Ectodermal cell (in vitro differentiated cells): ENCODE measurements around the gene GBE1.

Source experiments
- H3K27ac ChIP-seq: 2 replicates; pipeline ENCODE4 v1.7.0; 2013; ENCODE audit warnings: mild to moderate bottlenecking, low read depth, low read length; ENCODE audit not compliant: insufficient read depth, poor library complexity, severe bottlenecking
- H3K27me3 ChIP-seq: 2 replicates; pipeline ENCODE4 v1.7.0; 2013; ENCODE audit warnings: mild to moderate bottlenecking, low read length; ENCODE audit not compliant: insufficient read depth, control insufficient read depth, poor library complexity, severe bottlenecking
- H3K36me3 ChIP-seq: one replicate; pipeline ENCODE4 v1.7.0; 2013; ENCODE audit warnings: low read length; ENCODE audit not compliant: control insufficient read depth, insufficient read depth
- H3K4me1 ChIP-seq: one replicate; pipeline ENCODE4 v1.7.0; 2013; ENCODE audit warnings: low read length; ENCODE audit not compliant: control insufficient read depth, insufficient read depth
- H3K4me3 ChIP-seq: 2 replicates; pipeline ENCODE4 v1.7.0; 2013; ENCODE audit warnings: low read depth, low read length, control low read depth; ENCODE audit not compliant: insufficient read depth
- H3K9me3 ChIP-seq: 2 replicates; pipeline ENCODE4 v1.7.0; 2013; ENCODE audit warnings: mild to moderate bottlenecking, low read length, moderate library complexity; ENCODE audit not compliant: control insufficient read depth
- WGBS, 2 experiments: methylation state at CpG; one replicate each; pipeline ENCODE4 v1.1.7; 2013; ENCODE audit warnings: missing lambda C conversion rate in 2 of 2; 5-methylcytosine and 5-hydroxymethylcytosine counted together

GBE1 gene

DNA sequence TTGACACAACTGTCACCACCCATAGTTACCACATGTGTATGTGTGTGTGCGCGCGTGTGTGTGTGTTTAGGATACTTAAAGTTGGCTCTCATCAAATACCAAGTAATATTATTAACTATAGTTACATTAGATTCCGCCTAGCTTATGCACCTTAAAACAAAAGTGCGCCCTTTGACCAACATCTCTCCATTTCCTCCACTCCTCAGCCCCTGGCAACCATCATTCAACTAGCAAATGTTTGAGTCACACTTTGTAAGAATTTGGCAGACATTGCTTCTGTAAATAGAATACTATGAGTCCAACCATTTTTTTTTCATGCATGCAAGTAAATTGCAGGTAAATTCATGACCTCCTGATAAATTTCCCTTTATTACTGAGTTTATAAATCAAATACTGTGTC is 169.3 kb downstream of the GBE1 start:
- Histone ChIP-seq H3K9me3 (no peaks in the 10 kb centered on the region), H3K27me3 (no peaks in the 10 kb centered on the region), H3K4me1 (no peaks in the 10 kb centered on the region), H3K4me3 (no peak overlapping the region), H3K27ac (no peak overlapping the region), H3K36me3 (no peaks in the 10 kb centered on the region)
- WGBS, 2 experiments: 93 to 96% methylated on average over 2 of the region's 5 CpGs

DNA sequence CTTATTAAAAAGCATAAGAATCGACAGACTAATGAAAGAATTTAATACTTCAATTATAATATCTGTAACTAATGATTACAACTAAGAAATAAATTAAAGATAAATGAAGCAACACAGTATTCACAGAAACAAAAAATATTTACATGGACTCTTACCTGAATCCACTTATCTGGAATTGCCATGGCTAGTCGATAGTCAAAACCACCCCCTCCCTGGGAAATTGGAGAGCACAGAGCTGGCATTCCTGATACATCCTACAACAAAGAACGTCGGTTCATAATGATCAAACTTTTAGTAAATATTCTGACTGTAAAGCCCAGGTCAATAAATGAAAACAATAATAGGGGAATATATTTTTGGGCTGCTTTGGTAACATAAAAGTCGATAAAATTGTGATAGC is 175.5 kb downstream of the GBE1 start:
- Histone ChIP-seq H3K27ac (peak overlapping the region; percentile 2), H3K4me1 (no peaks in the 10 kb centered on the region), H3K36me3 (no peaks in the 10 kb centered on the region), H3K4me3 (no peak overlapping the region), H3K27me3 (no peaks in the 10 kb centered on the region), H3K9me3 (no peaks in the 10 kb centered on the region)
- WGBS, 2 experiments: 94 to 97% methylated on average over 2 to 4 of the region's 5 CpGs

DNA sequence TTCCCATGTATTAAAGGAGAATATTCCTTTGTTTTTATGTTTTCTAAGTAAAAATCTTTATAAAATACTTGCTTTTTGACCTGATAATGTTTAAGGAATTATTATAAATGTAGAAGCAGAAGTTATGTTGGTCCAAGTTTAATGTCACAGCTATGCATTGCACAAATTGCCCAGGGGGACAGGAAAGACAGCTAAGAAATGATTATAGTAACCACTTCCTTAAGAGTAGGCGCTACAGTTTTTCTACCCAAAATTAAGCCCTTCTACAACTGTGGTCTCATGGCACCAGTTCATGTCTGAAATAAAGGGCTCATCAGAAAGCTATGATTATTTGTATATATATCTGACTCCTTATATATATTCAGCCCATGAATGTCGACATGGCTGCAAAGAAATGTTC is 176.4 kb downstream of the GBE1 start:
- 88 to 100% methylated on average over 1 of the region's 2 CpGs for whole genome bisulfite sequencing, 2 experiments
- H3K4me3 ChIP-seq: no peak overlapping the region

DNA sequence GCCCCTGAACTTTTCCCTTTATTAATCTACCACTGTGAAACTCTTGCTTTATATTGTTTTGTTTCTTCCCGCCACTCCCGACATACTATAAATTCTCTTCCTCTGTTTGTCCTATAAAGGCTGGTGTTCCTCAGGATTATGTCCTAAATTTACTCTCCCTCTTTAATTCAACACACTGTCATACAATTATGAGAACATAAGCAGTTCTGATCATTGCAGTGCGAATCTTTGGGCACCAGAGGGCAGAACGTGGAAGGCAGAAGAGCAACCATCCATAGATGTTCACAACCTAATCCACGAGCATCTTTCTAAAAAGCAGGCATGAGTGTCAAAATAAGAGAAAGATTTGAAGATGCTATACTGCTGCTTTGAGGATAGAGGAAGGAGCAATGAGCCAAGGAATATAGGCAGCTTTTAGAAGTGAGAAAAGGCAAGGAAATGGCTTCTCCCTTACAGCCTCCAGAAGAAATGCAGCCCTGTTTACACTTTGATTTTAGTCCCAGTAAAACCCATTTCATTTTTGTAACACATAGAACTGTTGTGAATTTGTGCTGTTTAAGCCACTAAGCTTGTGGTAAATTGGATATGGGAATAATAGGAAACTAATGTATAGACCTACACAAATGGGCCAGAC is 179.4 kb downstream of the GBE1 start:
- Histone ChIP-seq H3K9me3 (no peaks in the 10 kb centered on the region), H3K27me3 (no peaks in the 10 kb centered on the region), H3K4me1 (peaks cover 7% of the 10 kb centered on the region), H3K4me3 (no peak overlapping the region), H3K36me3 (no peaks in the 10 kb centered on the region), H3K27ac (no peak overlapping the region)
- 59% methylated on average over 5 of the region's 5 CpGs for WGBS, 2 experiments

More for the DNA sequence above, 176.4 kb downstream of the GBE1 start:
- no peak overlapping the region for H3K27ac ChIP-seq
- H3K4me1 ChIP-seq: peaks cover 7% of the 10 kb centered on the region
- H3K36me3 ChIP-seq: no peaks in the 10 kb centered on the region
- no peaks in the 10 kb centered on the region for H3K9me3 ChIP-seq
- H3K27me3 ChIP-seq: no peaks in the 10 kb centered on the region

DNA sequence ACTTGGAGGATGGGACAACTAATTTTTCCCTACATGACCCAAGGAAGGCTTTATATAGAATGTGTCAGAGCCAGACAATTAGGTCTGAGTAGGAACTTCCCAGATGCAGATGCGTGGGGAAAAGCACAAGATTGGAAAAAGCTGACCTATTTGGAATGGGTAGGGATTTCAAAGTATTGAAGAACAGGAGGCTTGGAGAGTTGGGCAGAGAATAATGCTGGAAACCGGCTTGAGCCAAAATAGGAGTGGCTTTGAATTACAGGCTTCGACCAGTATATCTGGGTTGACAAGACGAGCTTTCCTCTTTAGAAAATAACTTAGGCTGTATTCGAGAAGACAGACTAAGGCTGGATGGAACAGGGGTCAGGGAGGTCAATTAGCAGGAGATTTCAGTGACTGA is 181.1 kb downstream of the GBE1 start:
- Histone ChIP-seq H3K27me3 (no peaks in the 10 kb centered on the region), H3K36me3 (no peaks in the 10 kb centered on the region), H3K4me1 (peaks cover 7% of the 10 kb centered on the region), H3K4me3 (no peak overlapping the region), H3K9me3 (no peaks in the 10 kb centered on the region), H3K27ac (peak overlapping the region; percentile 66)
- 32 to 45% methylated on average over 5 of the region's 5 CpGs for WGBS, 2 experiments

DNA sequence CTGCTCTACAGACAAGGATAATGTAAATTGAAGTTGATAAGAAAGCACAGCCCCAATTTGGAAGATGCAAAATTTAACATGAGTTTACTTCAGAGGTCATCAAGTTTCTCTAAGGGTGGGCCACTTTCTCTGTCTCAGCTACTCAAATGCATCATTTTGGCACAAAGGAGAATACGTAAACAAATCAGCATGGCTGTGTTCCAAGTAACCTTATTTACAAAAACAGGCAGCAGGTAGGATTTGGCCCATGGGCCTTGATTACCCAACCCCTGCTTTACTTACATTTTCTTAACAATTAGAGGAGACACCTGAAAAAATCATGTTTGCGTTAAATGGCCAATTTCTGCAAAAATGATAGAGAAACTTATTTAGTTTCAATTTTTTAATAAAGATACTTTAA is 181.7 kb downstream of the GBE1 start:
- Histone ChIP-seq H3K4me1 (peaks cover 7% of the 10 kb centered on the region), H3K27ac (no peak overlapping the region), H3K27me3 (no peaks in the 10 kb centered on the region), H3K9me3 (no peaks in the 10 kb centered on the region), H3K36me3 (no peaks in the 10 kb centered on the region), H3K4me3 (no peak overlapping the region)
- WGBS, 2 experiments: 72 to 92% methylated on average over 1 to 2 of the region's 2 CpGs

DNA sequence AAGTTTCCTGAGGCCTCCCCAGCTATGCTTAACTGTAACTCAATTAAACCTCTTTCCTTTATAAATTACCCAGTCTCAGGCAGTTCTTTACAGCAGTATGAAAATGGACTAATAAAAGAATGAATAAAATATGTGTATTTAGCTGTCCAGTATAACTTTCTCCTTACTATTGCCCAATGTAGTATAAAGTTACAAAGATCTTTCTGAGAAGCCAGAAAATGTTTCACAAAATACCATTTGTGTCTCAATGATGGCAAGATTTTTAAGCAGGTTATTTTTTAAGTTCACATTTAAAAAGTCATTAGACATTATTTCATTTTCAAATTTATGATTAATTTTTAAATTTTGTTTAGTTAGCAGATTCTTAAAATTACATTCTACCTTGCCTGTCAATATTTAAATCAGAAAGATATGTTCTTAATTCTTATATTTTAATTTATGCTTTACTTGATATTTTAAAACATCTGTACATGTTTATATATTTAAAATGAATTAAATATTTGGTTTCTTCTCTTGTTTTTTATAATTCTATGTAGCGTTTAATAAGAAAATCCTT is 189.2 kb downstream of the GBE1 start:
- no peak overlapping the region for H3K27ac ChIP-seq
- no peaks in the 10 kb centered on the region for H3K4me1 ChIP-seq
- no peaks in the 10 kb centered on the region for H3K9me3 ChIP-seq
- WGBS, 2 experiments: no CpG with 5 or more reads among the region's 1 CpG
- no peak overlapping the region for H3K4me3 ChIP-seq
- no peaks in the 10 kb centered on the region for H3K27me3 ChIP-seq
- no peaks in the 10 kb centered on the region for H3K36me3 ChIP-seq

DNA sequence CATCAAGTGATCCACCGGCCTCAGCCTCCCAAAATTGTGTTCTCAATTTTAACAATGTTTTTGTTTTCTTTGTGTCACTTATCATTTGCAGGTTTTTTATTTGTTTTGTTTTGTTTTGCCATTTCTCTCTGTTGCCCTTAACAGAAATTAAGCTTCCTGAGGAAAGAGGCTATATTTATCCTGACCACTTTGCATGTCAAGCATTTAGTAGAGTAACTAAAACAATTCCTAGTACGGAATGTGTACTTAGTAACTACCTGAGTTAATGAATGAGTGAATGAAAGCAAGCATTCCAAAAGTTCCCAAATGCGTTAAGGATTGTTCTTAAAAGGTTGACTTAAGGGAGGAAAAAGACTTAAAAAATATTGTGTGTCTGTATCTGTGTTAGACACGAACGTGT is 193.1 kb downstream of the GBE1 start:
- H3K27ac ChIP-seq: no peak overlapping the region
- H3K4me1 ChIP-seq: no peaks in the 10 kb centered on the region
- no peak overlapping the region for H3K4me3 ChIP-seq
- H3K9me3 ChIP-seq: no peaks in the 10 kb centered on the region
- WGBS, 2 experiments: 93 to 95% methylated on average over 5 of the region's 5 CpGs
- no peaks in the 10 kb centered on the region for H3K27me3 ChIP-seq
- H3K36me3 ChIP-seq: no peaks in the 10 kb centered on the region

DNA sequence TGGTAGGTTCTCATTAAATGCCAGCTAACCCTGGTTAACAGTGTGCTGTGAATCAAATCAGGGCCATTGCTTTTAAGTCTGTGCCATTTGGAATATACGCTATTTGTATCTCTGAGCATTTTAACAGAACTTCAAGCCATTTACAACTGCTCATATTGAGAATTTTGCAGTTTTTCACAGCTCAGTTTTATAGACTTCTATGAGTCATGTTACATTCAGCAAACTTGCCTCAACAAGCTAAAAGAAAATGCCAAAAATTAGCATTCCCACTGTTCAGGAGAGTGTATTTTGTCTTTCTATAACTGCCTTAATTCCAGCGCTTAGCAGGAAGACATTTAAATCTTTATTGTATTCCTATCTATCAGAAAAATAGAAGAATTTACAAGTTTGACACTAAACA is 196.4 kb downstream of the GBE1 start:
- Histone ChIP-seq H3K27me3 (no peaks in the 10 kb centered on the region), H3K4me3 (no peak overlapping the region)
- WGBS, 2 experiments: 96 to 99% methylated on average over 1 to 2 of the region's 2 CpGs

DNA sequence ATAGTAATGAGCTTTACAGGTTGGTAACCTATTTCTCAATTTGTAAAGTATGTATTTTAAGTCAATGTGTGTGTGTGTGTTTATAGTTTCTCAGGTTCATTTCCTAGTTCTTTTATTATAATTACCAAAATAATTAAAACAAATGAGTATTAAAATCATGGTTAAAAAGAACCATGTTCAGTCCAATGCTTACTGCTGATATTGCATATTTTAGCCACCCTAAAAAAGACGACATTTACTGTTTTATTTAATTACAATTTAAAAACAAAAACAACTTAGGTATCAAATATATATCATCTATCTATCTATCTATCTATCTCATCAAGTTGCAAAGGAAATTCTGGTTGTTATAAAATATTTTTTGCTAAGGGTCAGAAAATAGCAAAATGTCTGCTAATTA is 203.3 kb downstream of the GBE1 start:
- H3K4me1 ChIP-seq: no peaks in the 10 kb centered on the region
- no peaks in the 10 kb centered on the region for H3K36me3 ChIP-seq
- no CpG with 5 or more reads among the region's 1 CpG for WGBS, 2 experiments
- no peaks in the 10 kb centered on the region for H3K9me3 ChIP-seq
- H3K27me3 ChIP-seq: no peaks in the 10 kb centered on the region
- no peak overlapping the region for H3K27ac ChIP-seq
- no peak overlapping the region for H3K4me3 ChIP-seq

More for the DNA sequence above, 196.4 kb downstream of the GBE1 start:
- Histone ChIP-seq H3K9me3 (no peaks in the 10 kb centered on the region), H3K27ac (no peak overlapping the region), H3K36me3 (no peaks in the 10 kb centered on the region), H3K4me1 (no peaks in the 10 kb centered on the region)
